WTC11 (cell line): Measurements from ENCODE around the gene PUSL1. TPM values are rescaled to one million over a fixed set of nuclear protein-coding genes. Genes with fewer than 3 reads are reported as not detected.

Source experiments
- ATAC-seq: fragments of 200-7000 bp; cut with Tn5 transposase; 2 replicates; pipeline ENCODE4 v1.10.0; 2021; ENCODE audit warnings: mild to moderate bottlenecking, moderate library complexity
- Bru-seq: library from RNA; stranded (reverse); fragments of 400-500 nt; gene quantifications from one replicate; lab custom pipeline; 2021; lab: Mats Ljungman, UMichigan
- CTCF ChIA-PET: fragments of 300-600 bp; sonication (Branson Sonifier 250); formaldehyde crosslinking; loops from one replicate; lab custom pipeline; 2021; ENCODE audit warnings: antibody characterized with exemption; lab: Charles Lee
- POLR2A ChIA-PET: fragments of 350-600 bp; sonication (Branson Sonifier 250); formaldehyde crosslinking; loops from one replicate; lab custom pipeline; 2021; ENCODE audit warnings: antibody characterized with exemption; lab: Charles Lee
- DNase-seq: peaks from one replicate; pipeline ENCODE4 v3.0.0; 2021; ENCODE audit warnings: low spot score
- H3K27ac Mint-ChIP-seq: 2 replicates; pipeline ENCODE4 v1.8.0; 2021; ENCODE audit warnings: mixed read lengths
- H3K27me3 Mint-ChIP-seq: 2 replicates; pipeline ENCODE4 v1.8.0; 2021; ENCODE audit warnings: low read depth, mild to moderate bottlenecking, moderate library complexity, mixed read lengths
- H3K36me3 Mint-ChIP-seq: 2 replicates; pipeline ENCODE4 v1.8.0; 2021; ENCODE audit warnings: mixed read lengths
- H3K4me1 Mint-ChIP-seq: 2 replicates; pipeline ENCODE4 v1.8.0; 2022; ENCODE audit warnings: mixed read lengths
- H3K4me3 Mint-ChIP-seq: 2 replicates; pipeline ENCODE4 v1.8.0; 2021; ENCODE audit warnings: mild to moderate bottlenecking, moderate library complexity, mixed read lengths
- H3K9me3 Mint-ChIP-seq: 2 replicates; pipeline ENCODE4 v1.8.0; 2021; ENCODE audit warnings: mixed read lengths
- ATF1 ChIP-seq: sonication (generic); formaldehyde crosslinking; IDR thresholded peaks from 2 replicates; pipeline ENCODE4 v1.8.1; 2023; ENCODE audit warnings: mild to moderate bottlenecking, moderate library complexity, missing genetic modification reagents
- CBFB ChIP-seq: sonication (generic); formaldehyde crosslinking; IDR thresholded peaks from 2 replicates; pipeline ENCODE4 v1.8.1; 2022; ENCODE audit warnings: mild to moderate bottlenecking, low read depth, missing genetic modification reagents
- CDX4 ChIP-seq: fragments of 250-450 bp; sonication (Bioruptor Pico); IDR thresholded peaks from 2 replicates; pipeline ENCODE4 v1.9.0; 2021; ENCODE audit warnings: moderate library complexity, mild to moderate bottlenecking, inconsistent platforms, borderline replicate concordance
- FOXP1 ChIP-seq: sonication (generic); formaldehyde crosslinking; IDR thresholded peaks from 2 replicates; pipeline ENCODE4 v1.8.0; 2022; ENCODE audit warnings: missing genetic modification reagents, mild to moderate bottlenecking, moderate library complexity, borderline replicate concordance
- GABPB1 ChIP-seq: sonication (generic); formaldehyde crosslinking; IDR thresholded peaks from 2 replicates; pipeline ENCODE4 v1.8.1; 2023; ENCODE audit warnings: mild to moderate bottlenecking, missing genetic modification reagents
- IRF2 ChIP-seq: sonication (generic); formaldehyde crosslinking; IDR thresholded peaks from 2 replicates; pipeline ENCODE4 v1.8.0; 2022; ENCODE audit warnings: low read depth, missing genetic modification reagents, borderline replicate concordance
- JAZF1 ChIP-seq: fragments of 250-450 bp; sonication (Bioruptor Pico); IDR thresholded peaks from 2 replicates; pipeline ENCODE4 v1.9.0; 2021; ENCODE audit warnings: moderate library complexity, mild to moderate bottlenecking, inconsistent platforms
- MYBL2 ChIP-seq: sonication (generic); formaldehyde crosslinking; IDR thresholded peaks from 2 replicates; pipeline ENCODE4 v1.8.1; 2023; ENCODE audit warnings: mild to moderate bottlenecking, moderate library complexity, missing genetic modification reagents
- NR3C1 ChIP-seq: sonication (generic); formaldehyde crosslinking; conservative IDR thresholded peaks from 2 replicates; pipeline ENCODE4 v1.8.1; 2023; ENCODE audit warnings: low read depth, mild to moderate bottlenecking, missing genetic modification reagents
- OVOL2 ChIP-seq: fragments of 250-450 bp; sonication (Bioruptor Pico); IDR thresholded peaks from 2 replicates; pipeline ENCODE4 v1.9.0; 2021; ENCODE audit warnings: mild to moderate bottlenecking, borderline replicate concordance
- TEAD1 ChIP-seq: sonication (generic); formaldehyde crosslinking; IDR thresholded peaks from 2 replicates; pipeline ENCODE4 v1.8.0; 2022; ENCODE audit warnings: mild to moderate bottlenecking, missing genetic modification reagents
- USF2 ChIP-seq: sonication (generic); formaldehyde crosslinking; IDR thresholded peaks from 2 replicates; pipeline ENCODE4 v1.8.1; 2023; ENCODE audit warnings: mild to moderate bottlenecking, missing genetic modification reagents, moderate library complexity
- ZNF121 ChIP-seq: sonication (generic); formaldehyde crosslinking; IDR thresholded peaks from 2 replicates; pipeline ENCODE4 v1.8.0; 2023; ENCODE audit warnings: missing genetic modification reagents
- ZNF671 ChIP-seq: fragments of 250-450 bp; sonication (Bioruptor Pico); IDR thresholded peaks from 2 replicates; pipeline ENCODE4 v1.8.0; 2021; ENCODE audit warnings: mild to moderate bottlenecking
- long read RNA-seq, 3 experiments: library from RNA in 1 of 3; library from capped mRNA in 1 of 3; library from polyadenylated mRNA in 1 of 3; unstranded in 2 of 3; stranded (forward) in 1 of 3; transcript quantifications; one replicate each; pipeline ENCODE4 v2.0.0, GENCODE V29; 2021
- total RNA-seq: library from RNA; stranded (reverse); gene quantifications from 3 replicates; pipeline ENCODE4 v1.2.3, GENCODE V29; 2021
- TF ChIP-seq, protein P1 (sequence below): sonication (generic); formaldehyde crosslinking; IDR thresholded peaks from 2 replicates; pipeline ENCODE4 v1.8.1; 2023; ENCODE audit warnings: mild to moderate bottlenecking, missing genetic modification reagents
- TF ChIP-seq, protein P2 (sequence below): sonication (generic); formaldehyde crosslinking; IDR thresholded peaks from 2 replicates; pipeline ENCODE4 v1.8.0; 2022; ENCODE audit warnings: mild to moderate bottlenecking, missing genetic modification reagents
- TF ChIP-seq, protein P3 (sequence below): sonication (generic); formaldehyde crosslinking; IDR thresholded peaks from 2 replicates; pipeline ENCODE4 v1.8.0; 2023; ENCODE audit warnings: missing genetic modification reagents, mild to moderate bottlenecking, borderline replicate concordance
- TF ChIP-seq, protein P4 (sequence below): sonication (generic); formaldehyde crosslinking; IDR thresholded peaks from 2 replicates; pipeline ENCODE4 v1.8.1; 2022; ENCODE audit warnings: low read depth, missing genetic modification reagents, borderline replicate concordance
- TF ChIP-seq, protein P5 (sequence below): sonication (generic); formaldehyde crosslinking; IDR thresholded peaks from 2 replicates; pipeline ENCODE4 v1.8.1; 2023; ENCODE audit warnings: mild to moderate bottlenecking, missing genetic modification reagents
- TF ChIP-seq, protein P6 (sequence below): sonication (generic); formaldehyde crosslinking; IDR thresholded peaks from 2 replicates; pipeline ENCODE4 v1.8.0; 2022; ENCODE audit warnings: mild to moderate bottlenecking, missing genetic modification reagents

PUSL1 gene
- 42.5 to 51.5 TPM (median 43.6 TPM) in 3 replicates for total RNA-seq
- percentile 55 among the genes with signal in this experiment for Bru-seq, nascent RNA
- long read RNA-seq, experiment 1, transcript PUSL1-201 (8 exons, 1,287 nt), result major isoform, 64 of 115 reads
- long read RNA-seq, experiment 1, partial matches to known transcripts, result 19 of 115 reads
- long read RNA-seq, experiment 1, other reads (novel, unspliced or antisense), result 32 of 115 reads
- long read RNA-seq, experiment 2, transcript PUSL1-201 (8 exons, 1,287 nt), result major isoform, 20 of 57 reads
- long read RNA-seq, experiment 2, partial matches to known transcripts, result 15 of 57 reads
- long read RNA-seq, experiment 2, other reads (novel, unspliced or antisense), result 22 of 57 reads
- long read RNA-seq, experiment 3, transcript PUSL1-201 (8 exons, 1,287 nt), result major isoform, 6 of 15 reads
- long read RNA-seq, experiment 3, partial matches to known transcripts, result 0 of 15 reads
- long read RNA-seq, experiment 3, other reads (novel, unspliced or antisense), result 9 of 15 reads

DNA sequence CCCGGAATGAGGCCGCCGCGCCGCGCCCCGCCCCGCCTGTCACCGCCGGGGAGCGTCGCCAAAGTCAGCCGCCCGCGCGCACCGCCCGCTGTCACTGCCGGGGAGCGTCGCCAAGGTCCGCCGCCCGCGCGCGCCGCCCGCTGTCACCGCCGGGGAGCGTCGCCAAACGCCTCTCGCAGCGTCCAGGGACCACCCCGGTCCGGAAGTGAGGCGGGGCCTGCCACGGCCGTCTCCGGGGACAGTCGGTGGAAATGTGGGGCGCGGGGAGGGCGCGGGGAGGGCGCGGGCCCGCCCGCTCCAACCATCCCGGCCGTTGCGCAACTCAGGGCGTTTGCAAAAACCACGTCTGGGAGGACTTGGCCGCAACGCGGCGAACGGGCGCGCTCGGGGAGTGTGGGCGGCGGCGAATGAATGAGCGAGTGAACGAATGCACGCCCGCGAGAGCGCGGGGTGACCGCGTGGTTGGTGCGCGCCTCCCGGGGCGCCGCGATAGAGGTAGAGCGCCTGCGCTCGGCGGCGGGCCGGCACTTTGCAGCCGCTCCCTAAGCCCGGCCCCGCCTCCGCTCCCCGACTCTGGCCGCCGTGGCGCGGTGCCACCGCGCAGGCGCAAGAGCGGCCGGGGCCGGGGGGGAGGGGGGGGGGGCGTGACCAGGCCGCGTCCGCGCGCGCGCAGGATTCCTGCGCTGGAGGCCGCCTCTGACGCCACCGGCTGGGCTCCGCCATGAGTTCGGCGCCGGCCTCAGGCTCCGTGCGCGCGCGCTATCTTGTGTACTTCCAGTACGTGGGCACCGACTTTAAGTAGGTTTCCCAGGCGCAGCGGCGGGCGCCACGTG lies at the start of gene PUSL1, which contains the start of gene ACAP3:
Gene PUSL1, plus strand, starts transcription at position 675 of the 833 bp plus-strand sequence. Its CDS starts 47 bp downstream, at position 722.
Gene ACAP3, minus strand, starts transcription at position 8 of the 833 bp plus-strand sequence. CDS start 115 bp downstream, outside the sequence.
- Mint-ChIP-seq H3K27me3 (peaks cover 6% of the 10 kb centered on the region; the same call in 1 of the 2 replicates), H3K27ac (0 out of 2 replicates have a peak within 1 kb of the TSS, but pooled peaks have one; percentile 32), H3K36me3 (peaks cover 5% of the 10 kb centered on the region; the same call in 1 of the 2 replicates), H3K4me3 (peak within 1 kb of the TSS; percentile 71), H3K9me3 (no peaks in the 10 kb centered on the region), H3K4me1 (peaks cover 21% of the 10 kb centered on the region)
- POLR2A ChIA-PET, result no interaction called here
- CTCF ChIA-PET, result interaction anchor here (0.5 kb wide), 1 partner anchor 191 kb away, joined by 3 read pairs; no protein-coding TSS in a partner anchor
- peak; percentile 40 for ATAC-seq
- DNase-seq, result peak; percentile 82
- TF ChIP-seq OVOL2, result no peak
- no peak for TF ChIP-seq TEAD1
- no peak for TF ChIP-seq JAZF1 (CRISPR knock-in tag)
- peak; percentile 5; the same call in 1 of the 2 replicates for TF ChIP-seq MYBL2 (CRISPR knock-in tag)
- peak; percentile 31; the same call in 1 of the 2 replicates for TF ChIP-seq USF2 (CRISPR knock-in tag)
- TF ChIP-seq GABPB1 (CRISPR knock-in tag), result peak; percentile 17; the same call in 1 of the 2 replicates
- TF ChIP-seq, protein P1, sequence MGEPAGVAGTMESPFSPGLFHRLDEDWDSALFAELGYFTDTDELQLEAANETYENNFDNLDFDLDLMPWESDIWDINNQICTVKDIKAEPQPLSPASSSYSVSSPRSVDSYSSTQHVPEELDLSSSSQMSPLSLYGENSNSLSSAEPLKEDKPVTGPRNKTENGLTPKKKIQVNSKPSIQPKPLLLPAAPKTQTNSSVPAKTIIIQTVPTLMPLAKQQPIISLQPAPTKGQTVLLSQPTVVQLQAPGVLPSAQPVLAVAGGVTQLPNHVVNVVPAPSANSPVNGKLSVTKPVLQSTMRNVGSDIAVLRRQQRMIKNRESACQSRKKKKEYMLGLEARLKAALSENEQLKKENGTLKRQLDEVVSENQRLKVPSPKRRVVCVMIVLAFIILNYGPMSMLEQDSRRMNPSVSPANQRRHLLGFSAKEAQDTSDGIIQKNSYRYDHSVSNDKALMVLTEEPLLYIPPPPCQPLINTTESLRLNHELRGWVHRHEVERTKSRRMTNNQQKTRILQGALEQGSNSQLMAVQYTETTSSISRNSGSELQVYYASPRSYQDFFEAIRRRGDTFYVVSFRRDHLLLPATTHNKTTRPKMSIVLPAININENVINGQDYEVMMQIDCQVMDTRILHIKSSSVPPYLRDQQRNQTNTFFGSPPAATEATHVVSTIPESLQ (CRISPR knock-in tag), result no peak
- no peak for TF ChIP-seq IRF2 (CRISPR knock-in tag)
- no peak for TF ChIP-seq ZNF121 (CRISPR knock-in tag)
- no peak for TF ChIP-seq ZNF671 (CRISPR knock-in tag)
- TF ChIP-seq, protein P2, sequence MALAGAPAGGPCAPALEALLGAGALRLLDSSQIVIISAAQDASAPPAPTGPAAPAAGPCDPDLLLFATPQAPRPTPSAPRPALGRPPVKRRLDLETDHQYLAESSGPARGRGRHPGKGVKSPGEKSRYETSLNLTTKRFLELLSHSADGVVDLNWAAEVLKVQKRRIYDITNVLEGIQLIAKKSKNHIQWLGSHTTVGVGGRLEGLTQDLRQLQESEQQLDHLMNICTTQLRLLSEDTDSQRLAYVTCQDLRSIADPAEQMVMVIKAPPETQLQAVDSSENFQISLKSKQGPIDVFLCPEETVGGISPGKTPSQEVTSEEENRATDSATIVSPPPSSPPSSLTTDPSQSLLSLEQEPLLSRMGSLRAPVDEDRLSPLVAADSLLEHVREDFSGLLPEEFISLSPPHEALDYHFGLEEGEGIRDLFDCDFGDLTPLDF (CRISPR knock-in tag), result no peak
- TF ChIP-seq, protein P3, sequence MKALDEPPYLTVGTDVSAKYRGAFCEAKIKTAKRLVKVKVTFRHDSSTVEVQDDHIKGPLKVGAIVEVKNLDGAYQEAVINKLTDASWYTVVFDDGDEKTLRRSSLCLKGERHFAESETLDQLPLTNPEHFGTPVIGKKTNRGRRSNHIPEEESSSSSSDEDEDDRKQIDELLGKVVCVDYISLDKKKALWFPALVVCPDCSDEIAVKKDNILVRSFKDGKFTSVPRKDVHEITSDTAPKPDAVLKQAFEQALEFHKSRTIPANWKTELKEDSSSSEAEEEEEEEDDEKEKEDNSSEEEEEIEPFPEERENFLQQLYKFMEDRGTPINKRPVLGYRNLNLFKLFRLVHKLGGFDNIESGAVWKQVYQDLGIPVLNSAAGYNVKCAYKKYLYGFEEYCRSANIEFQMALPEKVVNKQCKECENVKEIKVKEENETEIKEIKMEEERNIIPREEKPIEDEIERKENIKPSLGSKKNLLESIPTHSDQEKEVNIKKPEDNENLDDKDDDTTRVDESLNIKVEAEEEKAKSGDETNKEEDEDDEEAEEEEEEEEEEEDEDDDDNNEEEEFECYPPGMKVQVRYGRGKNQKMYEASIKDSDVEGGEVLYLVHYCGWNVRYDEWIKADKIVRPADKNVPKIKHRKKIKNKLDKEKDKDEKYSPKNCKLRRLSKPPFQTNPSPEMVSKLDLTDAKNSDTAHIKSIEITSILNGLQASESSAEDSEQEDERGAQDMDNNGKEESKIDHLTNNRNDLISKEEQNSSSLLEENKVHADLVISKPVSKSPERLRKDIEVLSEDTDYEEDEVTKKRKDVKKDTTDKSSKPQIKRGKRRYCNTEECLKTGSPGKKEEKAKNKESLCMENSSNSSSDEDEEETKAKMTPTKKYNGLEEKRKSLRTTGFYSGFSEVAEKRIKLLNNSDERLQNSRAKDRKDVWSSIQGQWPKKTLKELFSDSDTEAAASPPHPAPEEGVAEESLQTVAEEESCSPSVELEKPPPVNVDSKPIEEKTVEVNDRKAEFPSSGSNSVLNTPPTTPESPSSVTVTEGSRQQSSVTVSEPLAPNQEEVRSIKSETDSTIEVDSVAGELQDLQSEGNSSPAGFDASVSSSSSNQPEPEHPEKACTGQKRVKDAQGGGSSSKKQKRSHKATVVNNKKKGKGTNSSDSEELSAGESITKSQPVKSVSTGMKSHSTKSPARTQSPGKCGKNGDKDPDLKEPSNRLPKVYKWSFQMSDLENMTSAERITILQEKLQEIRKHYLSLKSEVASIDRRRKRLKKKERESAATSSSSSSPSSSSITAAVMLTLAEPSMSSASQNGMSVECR (CRISPR knock-in tag), result no peak; the same call in 1 of the 2 replicates
- 0 out of 2 replicates have a peak, but pooled peaks have one; percentile 46 for TF ChIP-seq NR3C1
- TF ChIP-seq CBFB (CRISPR knock-in tag), result no peak
- TF ChIP-seq CDX4 (CRISPR knock-in tag), result no peak
- TF ChIP-seq FOXP1, result 0 out of 2 replicates have a peak, but pooled peaks have one; percentile 25
- TF ChIP-seq, protein P4, sequence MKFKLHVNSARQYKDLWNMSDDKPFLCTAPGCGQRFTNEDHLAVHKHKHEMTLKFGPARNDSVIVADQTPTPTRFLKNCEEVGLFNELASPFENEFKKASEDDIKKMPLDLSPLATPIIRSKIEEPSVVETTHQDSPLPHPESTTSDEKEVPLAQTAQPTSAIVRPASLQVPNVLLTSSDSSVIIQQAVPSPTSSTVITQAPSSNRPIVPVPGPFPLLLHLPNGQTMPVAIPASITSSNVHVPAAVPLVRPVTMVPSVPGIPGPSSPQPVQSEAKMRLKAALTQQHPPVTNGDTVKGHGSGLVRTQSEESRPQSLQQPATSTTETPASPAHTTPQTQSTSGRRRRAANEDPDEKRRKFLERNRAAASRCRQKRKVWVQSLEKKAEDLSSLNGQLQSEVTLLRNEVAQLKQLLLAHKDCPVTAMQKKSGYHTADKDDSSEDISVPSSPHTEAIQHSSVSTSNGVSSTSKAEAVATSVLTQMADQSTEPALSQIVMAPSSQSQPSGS (CRISPR knock-in tag), result no peak
- TF ChIP-seq, protein P5, sequence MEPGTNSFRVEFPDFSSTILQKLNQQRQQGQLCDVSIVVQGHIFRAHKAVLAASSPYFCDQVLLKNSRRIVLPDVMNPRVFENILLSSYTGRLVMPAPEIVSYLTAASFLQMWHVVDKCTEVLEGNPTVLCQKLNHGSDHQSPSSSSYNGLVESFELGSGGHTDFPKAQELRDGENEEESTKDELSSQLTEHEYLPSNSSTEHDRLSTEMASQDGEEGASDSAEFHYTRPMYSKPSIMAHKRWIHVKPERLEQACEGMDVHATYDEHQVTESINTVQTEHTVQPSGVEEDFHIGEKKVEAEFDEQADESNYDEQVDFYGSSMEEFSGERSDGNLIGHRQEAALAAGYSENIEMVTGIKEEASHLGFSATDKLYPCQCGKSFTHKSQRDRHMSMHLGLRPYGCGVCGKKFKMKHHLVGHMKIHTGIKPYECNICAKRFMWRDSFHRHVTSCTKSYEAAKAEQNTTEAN, result no peak
- TF ChIP-seq ATF1, result no peak
- TF ChIP-seq, protein P6, sequence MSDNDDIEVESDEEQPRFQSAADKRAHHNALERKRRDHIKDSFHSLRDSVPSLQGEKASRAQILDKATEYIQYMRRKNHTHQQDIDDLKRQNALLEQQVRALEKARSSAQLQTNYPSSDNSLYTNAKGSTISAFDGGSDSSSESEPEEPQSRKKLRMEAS (CRISPR knock-in tag), result peak; percentile 77; the same call in 1 of the 2 replicates
